Neural cell (in vitro differentiated cells): ENCODE results near the gene R3HDM4. TPM values are rescaled to one million over a fixed set of nuclear protein-coding genes. Genes with fewer than 3 reads are reported as not detected.

Source experiments
- H2AFZ ChIP-seq: fragments of 200-600, 300-800 bp; sonication (generic), shearing (Covaris generic); 2 replicates; pipeline ENCODE4 v1.6.0; 2014; ENCODE audit warnings: low read depth, mild to moderate bottlenecking, antibody characterized with exemption, low read length, moderate library complexity
- H3F3A ChIP-seq: fragments of 200-600 bp; shearing (Covaris generic); 2 replicates; pipeline ENCODE4 v1.6.1; 2016; ENCODE audit warnings: mild to moderate bottlenecking, moderate library complexity, mixed read lengths, antibody characterized with exemption, low read length; ENCODE audit not compliant: insufficient read depth, poor library complexity, severe bottlenecking
- H3K27ac ChIP-seq: fragments of 200-600, 300-800 bp; sonication (generic), shearing (Covaris generic); 2 replicates; pipeline ENCODE4 v1.5.1; 2014; ENCODE audit warnings: mild to moderate bottlenecking, low read length, moderate library complexity
- H3K27me3 ChIP-seq: fragments of 300-800, 200-600 bp; sonication (generic), shearing (Covaris generic); 2 replicates; pipeline ENCODE4 v1.6.0; 2014; ENCODE audit warnings: mild to moderate bottlenecking, low read depth, low read length, moderate library complexity; ENCODE audit not compliant: insufficient read depth
- H3K36me3 ChIP-seq: fragments of 300-800, 200-600 bp; sonication (generic), shearing (Covaris generic); 2 replicates; pipeline ENCODE4 v1.5.1; 2014; ENCODE audit warnings: mild to moderate bottlenecking, antibody characterized with exemption, low read length, moderate library complexity; ENCODE audit not compliant: insufficient read depth
- H3K4me2 ChIP-seq: fragments of 300-800, 200-600 bp; sonication (generic), shearing (Covaris generic); 2 replicates; pipeline ENCODE4 v1.6.0; 2014; ENCODE audit warnings: mild to moderate bottlenecking, low read length
- H3K4me3 ChIP-seq: fragments of 300-800, 200-600 bp; sonication (generic), shearing (Covaris generic); 2 replicates; pipeline ENCODE4 v1.5.1; 2014; ENCODE audit warnings: mild to moderate bottlenecking, low read length, moderate library complexity
- H3K79me2 ChIP-seq: fragments of 200-600 bp; shearing (Covaris generic); replicated peaks from 2 replicates; pipeline ENCODE4 v1.6.0; 2014; ENCODE audit warnings: mild to moderate bottlenecking, low read length, moderate library complexity; ENCODE audit not compliant: insufficient read depth
- H3K9ac ChIP-seq: fragments of 300-800, 200-600 bp; sonication (generic), shearing (Covaris generic); 2 replicates; pipeline ENCODE4 v1.6.1; 2016; ENCODE audit warnings: mild to moderate bottlenecking, low read length, mixed read lengths
- H3K9me2 ChIP-seq: fragments of 200-600 bp; shearing (Covaris generic); 2 replicates; pipeline ENCODE4 v1.6.1; 2016; ENCODE audit warnings: mild to moderate bottlenecking, low read length, mixed read lengths; ENCODE audit not compliant: insufficient read depth
- H3K9me3 ChIP-seq: fragments of 200-600, 300-800 bp; sonication (generic), shearing (Covaris generic); 2 replicates; pipeline ENCODE4 v1.6.1; 2016; ENCODE audit warnings: mild to moderate bottlenecking, mixed run types, low read length, moderate library complexity, mixed read lengths
- H4K20me1 ChIP-seq: fragments of 200-600 bp; shearing (Covaris generic); 2 replicates; pipeline ENCODE4 v1.6.1; 2016; ENCODE audit warnings: mild to moderate bottlenecking, mixed run types; ENCODE audit not compliant: insufficient read depth
- EP300 ChIP-seq: fragments of 450-650 bp; conservative IDR thresholded peaks from 2 replicates; pipeline ENCODE4 v1.6.1; 2014; ENCODE audit warnings: antibody characterized with exemption, mild to moderate bottlenecking, moderate library complexity; ENCODE audit not compliant: poor library complexity, severe bottlenecking
- EZH2 ChIP-seq: fragments of 200-600, 300-800 bp; shearing (Covaris generic), sonication (generic); IDR thresholded peaks from 2 replicates; pipeline ENCODE4 v1.6.1; 2014; ENCODE audit warnings: antibody characterized with exemption, low read length, borderline replicate concordance, mild to moderate bottlenecking; ENCODE audit not compliant: insufficient read depth, poor library complexity, severe bottlenecking
- MXI1 ChIP-seq: fragments of 450-650 bp; conservative IDR thresholded peaks from 2 replicates; pipeline ENCODE4 v1.6.1; 2014; ENCODE audit warnings: antibody characterized with exemption, mild to moderate bottlenecking; ENCODE audit not compliant: poor library complexity, severe bottlenecking
- POLR2AphosphoS5 ChIP-seq: IDR thresholded peaks from 2 replicates; pipeline ENCODE4 v1.6.1; 2012
- RAD21 ChIP-seq: fragments of 450-650 bp; conservative IDR thresholded peaks from 2 replicates; pipeline ENCODE4 v1.6.1; 2014; ENCODE audit warnings: antibody characterized with exemption, mild to moderate bottlenecking, moderate library complexity
- SMC3 ChIP-seq: fragments of 450-650 bp; conservative IDR thresholded peaks from 2 replicates; pipeline ENCODE4 v1.6.1; 2014; ENCODE audit warnings: antibody characterized with exemption, mild to moderate bottlenecking, moderate library complexity; ENCODE audit not compliant: poor library complexity
- TAF1 ChIP-seq: IDR thresholded peaks from 2 replicates; pipeline ENCODE4 v1.6.1; 2012; ENCODE audit warnings: low read depth
- polyA plus RNA-seq: library from polyadenylated mRNA; depleted of rRNA; stranded (reverse); fragments of >200 nt; gene quantifications from 2 replicates; pipeline ENCODE4 v1.2.3, GENCODE V29; 2014
- TF ChIP-seq, protein P1 (sequence below): fragments of 450-650 bp; IDR thresholded peaks from 2 replicates; pipeline ENCODE4 v1.5.1; 2014; ENCODE audit warnings: antibody characterized with exemption, mild to moderate bottlenecking, moderate library complexity; ENCODE audit not compliant: poor library complexity, severe bottlenecking
- TF ChIP-seq, protein P2 (sequence below): IDR thresholded peaks from 2 replicates; pipeline ENCODE4 v1.6.1; 2012; ENCODE audit warnings: borderline replicate concordance

Gene R3HDM4
- polyA plus RNA-seq, 1 donor from 2014 or later = 51.2 TPM

DNA sequence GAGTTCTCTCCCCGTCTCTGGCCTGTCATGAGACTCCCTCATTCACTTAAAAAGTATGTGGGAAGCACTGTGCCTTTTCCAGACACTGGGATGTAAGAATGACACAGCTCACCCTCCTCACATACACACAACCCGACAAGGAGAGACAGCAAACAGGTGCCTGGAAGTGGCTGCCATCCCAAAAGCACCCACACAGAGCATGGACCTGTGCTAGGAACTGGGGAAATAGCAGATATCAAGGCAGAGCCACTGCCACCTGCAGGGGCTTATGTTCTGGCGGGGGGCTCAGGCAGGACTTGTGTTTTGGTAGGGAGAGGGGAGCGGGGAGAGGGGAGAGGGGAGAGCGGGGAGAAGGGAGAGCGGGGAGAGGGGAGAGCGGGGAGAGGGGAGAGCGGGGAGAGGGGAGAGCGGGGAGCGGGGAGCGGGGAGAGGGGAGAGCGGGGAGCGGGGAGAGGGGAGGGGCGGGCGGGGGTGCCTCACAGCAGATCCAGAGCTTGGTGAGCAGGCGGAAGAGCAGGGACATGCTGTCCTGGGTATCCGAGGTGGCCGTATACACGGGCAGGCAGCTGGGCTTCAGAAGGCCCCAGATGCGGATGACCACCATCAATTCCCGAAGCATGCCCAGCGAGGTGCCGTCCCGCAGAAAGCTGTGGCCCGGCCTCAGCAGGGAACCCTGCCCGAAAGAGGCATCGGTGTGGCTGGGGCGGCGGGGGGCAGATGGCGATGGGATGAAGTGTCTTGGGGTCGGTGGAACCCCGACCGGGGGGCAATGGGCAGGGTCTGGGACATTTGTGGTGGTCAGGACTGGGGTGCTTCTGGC lies 41.4 kb downstream of the R3HDM4 start:
- Histone ChIP-seq H3K4me2 (no peak overlapping the region), H3K9me2 (no peaks in the 10 kb centered on the region), H2AFZ (no peak overlapping the region), H3K27ac (no peak overlapping the region), H3K9me3 (no peaks in the 10 kb centered on the region), H4K20me1 (no peaks in the 10 kb centered on the region), H3K79me2 (no peaks in the 10 kb centered on the region), H3K4me3 (no peak overlapping the region), H3K9ac (no peak overlapping the region), H3K27me3 (no peaks in the 10 kb centered on the region), H3F3A (no peaks in the 10 kb centered on the region), H3K36me3 (no peaks in the 10 kb centered on the region)
- TF ChIP-seq RAD21 (no peak), EP300 (no peak), POLR2AphosphoS5 (no peak), SMC3 (no peak), EZH2 (no peak), TAF1 (no peak), MXI1 (no peak)
- TF ChIP-seq, protein P1, sequence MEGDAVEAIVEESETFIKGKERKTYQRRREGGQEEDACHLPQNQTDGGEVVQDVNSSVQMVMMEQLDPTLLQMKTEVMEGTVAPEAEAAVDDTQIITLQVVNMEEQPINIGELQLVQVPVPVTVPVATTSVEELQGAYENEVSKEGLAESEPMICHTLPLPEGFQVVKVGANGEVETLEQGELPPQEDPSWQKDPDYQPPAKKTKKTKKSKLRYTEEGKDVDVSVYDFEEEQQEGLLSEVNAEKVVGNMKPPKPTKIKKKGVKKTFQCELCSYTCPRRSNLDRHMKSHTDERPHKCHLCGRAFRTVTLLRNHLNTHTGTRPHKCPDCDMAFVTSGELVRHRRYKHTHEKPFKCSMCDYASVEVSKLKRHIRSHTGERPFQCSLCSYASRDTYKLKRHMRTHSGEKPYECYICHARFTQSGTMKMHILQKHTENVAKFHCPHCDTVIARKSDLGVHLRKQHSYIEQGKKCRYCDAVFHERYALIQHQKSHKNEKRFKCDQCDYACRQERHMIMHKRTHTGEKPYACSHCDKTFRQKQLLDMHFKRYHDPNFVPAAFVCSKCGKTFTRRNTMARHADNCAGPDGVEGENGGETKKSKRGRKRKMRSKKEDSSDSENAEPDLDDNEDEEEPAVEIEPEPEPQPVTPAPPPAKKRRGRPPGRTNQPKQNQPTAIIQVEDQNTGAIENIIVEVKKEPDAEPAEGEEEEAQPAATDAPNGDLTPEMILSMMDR = no peak
- TF ChIP-seq, protein P2, sequence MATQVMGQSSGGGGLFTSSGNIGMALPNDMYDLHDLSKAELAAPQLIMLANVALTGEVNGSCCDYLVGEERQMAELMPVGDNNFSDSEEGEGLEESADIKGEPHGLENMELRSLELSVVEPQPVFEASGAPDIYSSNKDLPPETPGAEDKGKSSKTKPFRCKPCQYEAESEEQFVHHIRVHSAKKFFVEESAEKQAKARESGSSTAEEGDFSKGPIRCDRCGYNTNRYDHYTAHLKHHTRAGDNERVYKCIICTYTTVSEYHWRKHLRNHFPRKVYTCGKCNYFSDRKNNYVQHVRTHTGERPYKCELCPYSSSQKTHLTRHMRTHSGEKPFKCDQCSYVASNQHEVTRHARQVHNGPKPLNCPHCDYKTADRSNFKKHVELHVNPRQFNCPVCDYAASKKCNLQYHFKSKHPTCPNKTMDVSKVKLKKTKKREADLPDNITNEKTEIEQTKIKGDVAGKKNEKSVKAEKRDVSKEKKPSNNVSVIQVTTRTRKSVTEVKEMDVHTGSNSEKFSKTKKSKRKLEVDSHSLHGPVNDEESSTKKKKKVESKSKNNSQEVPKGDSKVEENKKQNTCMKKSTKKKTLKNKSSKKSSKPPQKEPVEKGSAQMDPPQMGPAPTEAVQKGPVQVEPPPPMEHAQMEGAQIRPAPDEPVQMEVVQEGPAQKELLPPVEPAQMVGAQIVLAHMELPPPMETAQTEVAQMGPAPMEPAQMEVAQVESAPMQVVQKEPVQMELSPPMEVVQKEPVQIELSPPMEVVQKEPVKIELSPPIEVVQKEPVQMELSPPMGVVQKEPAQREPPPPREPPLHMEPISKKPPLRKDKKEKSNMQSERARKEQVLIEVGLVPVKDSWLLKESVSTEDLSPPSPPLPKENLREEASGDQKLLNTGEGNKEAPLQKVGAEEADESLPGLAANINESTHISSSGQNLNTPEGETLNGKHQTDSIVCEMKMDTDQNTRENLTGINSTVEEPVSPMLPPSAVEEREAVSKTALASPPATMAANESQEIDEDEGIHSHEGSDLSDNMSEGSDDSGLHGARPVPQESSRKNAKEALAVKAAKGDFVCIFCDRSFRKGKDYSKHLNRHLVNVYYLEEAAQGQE = no peak

DNA sequence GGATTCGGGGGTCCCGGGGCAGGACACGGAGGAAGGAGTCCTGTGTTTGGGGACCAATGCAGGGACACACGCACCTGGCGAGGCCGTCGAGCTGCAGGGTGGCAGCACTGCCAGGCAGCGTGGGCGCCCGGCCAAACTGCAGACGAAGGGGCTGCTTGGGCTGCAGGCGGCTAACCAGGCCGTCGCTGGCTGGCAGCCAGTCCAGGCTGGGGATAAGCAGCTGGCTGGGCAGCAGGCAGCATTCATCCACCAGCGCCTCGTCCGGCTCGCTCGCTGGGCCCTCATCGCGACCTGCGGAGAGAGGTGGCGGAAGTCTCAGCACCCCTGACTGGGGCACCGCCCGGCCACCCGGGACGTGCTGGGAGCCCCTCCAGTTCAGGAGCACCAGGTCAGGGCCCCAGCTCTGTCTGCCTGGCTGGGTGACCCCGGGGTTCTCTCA lies 42.0 kb downstream of the R3HDM4 start:
- Histone ChIP-seq H3K79me2 (no peaks in the 10 kb centered on the region), H2AFZ (no peak overlapping the region), H3K36me3 (no peaks in the 10 kb centered on the region), H3K27ac (no peak overlapping the region), H3K4me2 (no peak overlapping the region), H3K9me3 (no peaks in the 10 kb centered on the region), H3K4me3 (no peak overlapping the region), H3K9me2 (no peaks in the 10 kb centered on the region), H4K20me1 (no peaks in the 10 kb centered on the region), H3K9ac (no peak overlapping the region), H3K27me3 (no peaks in the 10 kb centered on the region), H3F3A (no peaks in the 10 kb centered on the region)
- TF ChIP-seq EZH2 = no peak
- no peak for TF ChIP-seq SMC3
- TF ChIP-seq MXI1 = no peak
- TF ChIP-seq, protein P2 = no peak
- TF ChIP-seq RAD21 = no peak
- TF ChIP-seq POLR2AphosphoS5 = no peak
- no peak for TF ChIP-seq EP300
- TF ChIP-seq, protein P1 = no peak
- TF ChIP-seq TAF1 = no peak
